ENCODE measurements around the gene MCM10.
"Not testable (repeated sequence)": the region's sequence is repeated elsewhere in the genome, so short reads cannot be mapped to it uniquely, and the experiment has no call there.

Gene MCM10

DNA sequence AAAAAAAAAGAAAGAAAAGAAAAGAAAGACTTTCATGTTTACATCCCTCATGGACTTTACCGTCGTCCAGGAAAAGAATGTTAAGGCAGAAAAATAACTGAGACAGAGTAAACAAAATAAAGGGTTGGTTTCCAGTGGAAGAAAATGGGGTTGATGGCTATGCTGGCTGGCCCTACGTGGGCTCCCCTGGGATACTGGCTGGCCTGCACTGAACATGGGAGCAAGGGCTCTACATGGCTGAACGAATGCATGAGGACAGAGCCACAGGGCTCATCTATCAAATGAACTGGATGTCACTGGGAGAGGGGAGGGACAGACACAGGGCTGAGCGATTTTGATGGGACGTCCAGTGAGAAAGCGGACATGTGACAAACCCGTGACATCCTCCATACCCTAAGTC lies 75.3 kb downstream of the MCM10 start:
- H3K4me1 ChIP-seq (ENCODE audit: low read depth, poor library complexity, severe bottlenecking): no peaks in the 10 kb centered on the region
- no peak overlapping the region for H3K4me3 ChIP-seq (IDR thresholded peaks at IDR 0.05; ENCODE audit: insufficient read depth, low read depth, low read length)
- H3K27ac ChIP-seq: no peak overlapping the region
- TF ChIP-seq CTCF (conservative IDR thresholded peaks at IDR 0.05; ENCODE audit: low read depth, low read length): no peak
- no peak overlapping the region for H3K4me2 ChIP-seq
- no peak overlapping the region for H3K9ac ChIP-seq
- no peaks in the 10 kb centered on the region for H3K27me3 ChIP-seq (ENCODE audit: insufficient read depth, low read depth)
- no peaks in the 10 kb centered on the region for H4K20me1 ChIP-seq (ENCODE audit: insufficient read depth)
- H3K79me2 ChIP-seq (ENCODE audit: insufficient read depth, low read depth): no peaks in the 10 kb centered on the region
- no peak overlapping the region for H2AFZ ChIP-seq (ENCODE audit: low read depth)
- no peaks in the 10 kb centered on the region for H3K36me3 ChIP-seq (ENCODE audit: insufficient read depth)

DNA sequence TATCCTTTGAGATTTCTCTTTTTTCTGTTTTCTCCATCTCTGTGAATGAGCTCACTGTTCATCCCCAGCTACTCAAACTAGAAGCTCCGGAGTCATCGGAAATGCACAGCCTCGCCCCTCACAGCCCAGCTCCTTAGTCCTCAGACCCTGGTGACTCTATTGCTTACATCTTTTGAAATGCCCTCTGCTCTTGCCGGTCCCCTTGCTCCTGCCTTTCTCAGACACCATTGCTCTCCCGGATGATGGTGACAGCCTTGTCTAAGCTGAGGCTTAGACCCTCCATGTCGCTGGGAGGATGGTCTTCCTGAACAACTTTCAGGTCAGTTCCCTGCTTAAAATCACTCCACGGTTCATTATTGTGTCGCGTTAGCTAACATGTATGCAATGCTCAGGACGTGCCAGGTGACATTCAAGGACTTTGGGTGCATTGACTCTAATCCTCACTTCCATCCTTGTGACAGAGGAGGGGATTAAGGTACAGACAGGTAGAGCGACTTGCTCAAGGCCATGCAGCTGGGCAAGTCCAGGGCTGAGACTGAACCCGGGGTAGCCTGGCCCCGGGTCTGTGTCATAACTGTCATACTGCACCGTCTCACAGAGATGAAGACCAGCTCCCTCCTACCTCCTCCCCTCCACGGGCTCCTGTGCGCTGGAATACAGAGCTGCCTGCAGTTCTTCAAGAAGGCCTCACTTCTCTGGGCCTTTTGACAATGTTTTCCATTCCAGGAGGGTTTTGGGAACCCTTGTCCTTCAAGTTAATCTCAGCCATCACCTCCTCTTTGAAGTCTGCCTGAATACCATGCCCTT lies 77.1 kb downstream of the MCM10 start:
- Histone ChIP-seq H3K4me2 (no peak overlapping the region), H3K9ac (no peak overlapping the region), H3K27ac (no peak overlapping the region), H3K27me3 (ENCODE audit: insufficient read depth, low read depth) (no peaks in the 10 kb centered on the region), H3K79me2 (ENCODE audit: insufficient read depth, low read depth) (no peaks in the 10 kb centered on the region), H4K20me1 (ENCODE audit: insufficient read depth) (no peaks in the 10 kb centered on the region), H3K4me1 (ENCODE audit: low read depth, poor library complexity, severe bottlenecking) (no peaks in the 10 kb centered on the region), H3K36me3 (ENCODE audit: insufficient read depth) (no peaks in the 10 kb centered on the region), H2AFZ (ENCODE audit: low read depth) (no peak overlapping the region), H3K4me3 (IDR thresholded peaks at IDR 0.05; ENCODE audit: insufficient read depth, low read depth, low read length) (no peak overlapping the region)
- TF ChIP-seq CTCF (conservative IDR thresholded peaks at IDR 0.05; ENCODE audit: low read depth, low read length): no peak

DNA sequence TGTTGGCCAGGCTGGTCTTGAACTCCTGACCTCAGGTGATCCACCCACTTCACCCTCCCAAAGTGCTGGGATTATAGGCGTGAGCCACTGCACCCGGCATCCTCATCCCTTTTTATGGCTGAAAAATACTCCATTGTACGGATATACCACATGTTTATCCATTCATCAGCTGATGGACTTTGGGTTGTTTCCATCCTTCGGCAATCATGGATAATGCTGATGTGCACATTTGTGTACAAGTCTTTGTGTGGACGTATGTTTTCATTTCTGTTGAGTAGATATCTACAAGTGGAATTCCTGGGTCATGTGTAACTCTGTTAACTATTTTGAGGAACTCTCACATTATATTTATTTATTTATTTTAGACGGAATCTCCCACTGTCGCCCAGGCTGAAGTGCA lies 78.6 kb downstream of the MCM10 start:
- H3K9ac ChIP-seq: no peak overlapping the region
- H3K79me2 ChIP-seq (ENCODE audit: insufficient read depth, low read depth): no peaks in the 10 kb centered on the region
- H3K36me3 ChIP-seq (ENCODE audit: insufficient read depth): no peaks in the 10 kb centered on the region
- no peaks in the 10 kb centered on the region for H3K27me3 ChIP-seq (ENCODE audit: insufficient read depth, low read depth)
- no peak overlapping the region for H2AFZ ChIP-seq (ENCODE audit: low read depth)
- H3K4me2 ChIP-seq: no peak overlapping the region
- H3K4me3 ChIP-seq (IDR thresholded peaks at IDR 0.05; ENCODE audit: insufficient read depth, low read depth, low read length): no peak overlapping the region
- TF ChIP-seq CTCF (conservative IDR thresholded peaks at IDR 0.05; ENCODE audit: low read depth, low read length): no peak
- H3K4me1 ChIP-seq (ENCODE audit: low read depth, poor library complexity, severe bottlenecking): no peaks in the 10 kb centered on the region
- H4K20me1 ChIP-seq (ENCODE audit: insufficient read depth): no peaks in the 10 kb centered on the region
- no peak overlapping the region for H3K27ac ChIP-seq

- no peaks in the 10 kb centered on the region for H3K27me3 ChIP-seq (ENCODE audit: insufficient read depth, low read depth)
- no peak overlapping the region for H3K4me2 ChIP-seq
- no peaks in the 10 kb centered on the region for H3K79me2 ChIP-seq (ENCODE audit: insufficient read depth, low read depth)
- H3K36me3 ChIP-seq (ENCODE audit: insufficient read depth): no peaks in the 10 kb centered on the region
- no peak for TF ChIP-seq CTCF (conservative IDR thresholded peaks at IDR 0.05; ENCODE audit: low read depth, low read length)
- H3K27ac ChIP-seq: no peak overlapping the region
- H3K9ac ChIP-seq: no peak overlapping the region
- H2AFZ ChIP-seq (ENCODE audit: low read depth): no peak overlapping the region
- H3K4me3 ChIP-seq (IDR thresholded peaks at IDR 0.05; ENCODE audit: insufficient read depth, low read depth, low read length): no peak overlapping the region
- H3K4me1 ChIP-seq (ENCODE audit: low read depth, poor library complexity, severe bottlenecking): no peaks in the 10 kb centered on the region
- no peaks in the 10 kb centered on the region for H4K20me1 ChIP-seq (ENCODE audit: insufficient read depth)
Measured at GRCh38 chr10:13241613-13242012, 80.3 kb downstream of the MCM10 start.

- H3K4me2 ChIP-seq, H3K27ac ChIP-seq: not testable (repeated sequence)
Measured at GRCh38 chr10:13242260-13242659, 80.9 kb downstream of the MCM10 start.

More at GRCh38 chr10:13242260-13242659, 80.9 kb downstream of the MCM10 start:
- H3K36me3 ChIP-seq (ENCODE audit: insufficient read depth); H3K4me1 ChIP-seq (ENCODE audit: low read depth, poor library complexity, severe bottlenecking); H3K4me3 ChIP-seq (IDR thresholded peaks at IDR 0.05; ENCODE audit: insufficient read depth, low read depth, low read length); H3K9ac ChIP-seq; H3K27me3 ChIP-seq (ENCODE audit: insufficient read depth, low read depth); H4K20me1 ChIP-seq (ENCODE audit: insufficient read depth); H2AFZ ChIP-seq (ENCODE audit: low read depth); H3K79me2 ChIP-seq (ENCODE audit: insufficient read depth, low read depth): not testable (repeated sequence)

Measured in KMS-11 (cell line).